Activated CD8-positive, alpha-beta T cell treated with anti-CD3 and anti-CD28 coated beads for 36 hours (primary cell): ENCODE results near the gene LGALS7B. TPM values are rescaled to one million over a fixed set of nuclear protein-coding genes. Genes with fewer than 3 reads are reported as not detected.
"Not testable (repeated sequence)": the region's sequence is repeated elsewhere in the genome, so short reads cannot be mapped to it uniquely, and the experiment has no call there.

ENCODE experiments used
- ATAC-seq: fragments of 200-7000 bp; cut with Tn5 transposase; one replicate; pipeline ENCODE4 v1.10.0; 2021; ENCODE audit warnings: mild to moderate bottlenecking, moderate library complexity
- CTCF ChIA-PET: fragments of 350-600 bp; sonication (Branson Sonifier 250); formaldehyde crosslinking; loops from one replicate; lab custom pipeline; 2021; ENCODE audit warnings: antibody characterized with exemption; lab: Charles Lee
- POLR2A ChIA-PET: fragments of 350-600 bp; sonication (Branson Sonifier 250); formaldehyde crosslinking; loops from one replicate; lab custom pipeline; 2021; ENCODE audit warnings: antibody characterized with exemption; lab: Charles Lee
- DNase-seq: peaks from one replicate; pipeline ENCODE4 v3.0.0-alpha.2; 2020
- H3K27ac Mint-ChIP-seq: one replicate; pipeline ENCODE4 v1.8.0; 2021; ENCODE audit warnings: mild to moderate bottlenecking, mixed read lengths
- H3K27me3 Mint-ChIP-seq: one replicate; pipeline ENCODE4 v1.8.0; 2021; ENCODE audit warnings: mixed read lengths
- H3K36me3 Mint-ChIP-seq: one replicate; pipeline ENCODE4 v1.8.0; 2021; ENCODE audit warnings: low read depth, mixed read lengths
- H3K4me1 Mint-ChIP-seq: one replicate; pipeline ENCODE4 v1.8.0; 2021; ENCODE audit warnings: low read depth, mixed read lengths
- H3K4me3 Mint-ChIP-seq: one replicate; pipeline ENCODE4 v1.8.0; 2021; ENCODE audit warnings: mild to moderate bottlenecking, moderate library complexity, mixed read lengths
- H3K9me3 Mint-ChIP-seq: one replicate; pipeline ENCODE4 v1.8.0; 2021; ENCODE audit warnings: mixed read lengths
- CTCF ChIP-seq: fragments of 200-600 bp; IDR thresholded peaks from one replicate; pipeline ENCODE4 v1.8.0; 2022; ENCODE audit warnings: antibody characterized with exemption, mild to moderate bottlenecking
- intact Hi-C: fragments of 100-400 bp; cut with micrococcal nuclease; formaldehyde crosslinking; loops from one replicate; pipeline ENCODE4 v1.10.0; 2022
- total RNA-seq, 2 experiments: library from RNA; stranded (reverse); gene quantifications; one replicate each; pipeline ENCODE4 v1.2.3, GENCODE V29; 2021

The LGALS7B gene
- total RNA-seq, 2 experiments from 2014 or later, result not detected

GRCh38 chr19:38826856-38827551, 38.0 kb downstream of the LGALS7B start:
- TF ChIP-seq CTCF, result no peak
- intact Hi-C loops, result no loop called here
- Mint-ChIP-seq H3K4me3 (no peak overlapping the region), H3K27ac (no peak overlapping the region), H3K9me3 (no peaks in the 10 kb centered on the region), H3K4me1 (peaks cover 22% of the 10 kb centered on the region), H3K36me3 (peaks cover 40% of the 10 kb centered on the region), H3K27me3 (no peaks in the 10 kb centered on the region)
- DNase-seq, result no peak
- CTCF ChIA-PET, result no interaction called here
- POLR2A ChIA-PET, result interaction anchor here (1.4 to 1.6 kb wide), 2 partner anchors 10 to 17 kb away, joined by 3 read pairs; no protein-coding TSS in a partner anchor
- no peak for ATAC-seq

DNA sequence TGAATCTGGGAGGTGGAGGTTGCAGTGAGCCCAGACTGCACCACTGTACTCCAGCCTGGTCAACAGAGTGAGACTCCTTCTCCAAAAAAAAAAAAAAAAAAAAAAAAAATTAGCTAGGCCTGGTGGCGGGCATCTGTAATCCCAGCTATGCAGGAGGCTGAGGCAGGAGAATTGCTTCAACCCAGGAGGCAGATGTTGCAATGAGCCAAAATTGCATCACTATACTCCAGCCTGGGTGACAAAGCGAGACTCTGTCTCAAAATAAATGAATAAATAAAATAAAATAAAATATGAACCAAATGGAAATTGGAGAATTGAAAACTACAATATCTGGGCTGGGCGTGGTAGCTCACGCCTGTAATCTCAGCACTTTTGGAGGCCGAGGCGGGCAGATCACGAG, 40.2 kb downstream of the LGALS7B start:
- intact Hi-C loops, DNase-seq, H3K4me3 Mint-ChIP-seq, ATAC-seq, H3K27ac Mint-ChIP-seq, H3K27me3 Mint-ChIP-seq, H3K9me3 Mint-ChIP-seq: not testable (repeated sequence)
- peaks cover 24% of the 10 kb centered on the region for H3K36me3 Mint-ChIP-seq
- ChIA-PET CTCF (interaction anchor here (0.6 to 1.8 kb wide), 4 partner anchors 59 to 322 kb away, joined by 3 to 5 read pairs (median 4); no protein-coding TSS in a partner anchor), POLR2A (interaction anchor here (0.8 to 3.5 kb wide), 3 partner anchors 13 to 23 kb away, joined by 3 to 13 read pairs (median 5); no protein-coding TSS in a partner anchor)
- peaks cover 29% of the 10 kb centered on the region for H3K4me1 Mint-ChIP-seq

DNA sequence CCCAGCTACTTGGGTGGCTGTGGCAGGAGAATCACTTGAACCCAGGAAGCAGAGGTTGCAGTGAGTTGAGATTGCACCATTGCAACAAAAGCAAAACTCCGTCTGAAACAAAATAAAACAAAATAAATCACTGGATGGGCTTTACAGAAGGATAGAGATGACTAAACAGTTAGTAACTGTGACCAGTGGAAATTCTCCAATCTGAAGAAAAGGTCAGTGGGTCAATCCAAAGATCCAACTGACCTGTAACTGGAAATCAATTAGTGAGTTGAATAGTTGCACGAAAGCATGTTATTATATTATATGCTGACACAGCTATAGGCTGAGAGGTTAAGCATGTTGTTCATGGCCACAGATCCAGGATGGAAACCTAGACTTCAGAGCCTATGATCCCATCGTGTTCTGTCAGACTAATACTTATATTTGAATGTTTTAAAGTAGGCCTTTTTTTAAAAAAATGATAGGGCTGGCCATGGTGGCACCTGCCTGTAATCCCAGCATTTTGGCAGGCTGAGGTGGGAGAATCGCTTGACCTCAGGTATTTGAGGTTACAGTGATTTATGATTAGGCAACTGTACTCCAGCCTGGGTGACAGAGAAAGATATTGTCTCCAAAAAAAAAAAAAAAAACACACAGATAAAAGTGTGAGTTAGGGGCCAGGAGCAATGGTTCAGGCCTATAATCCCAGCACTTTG, 41.2 kb downstream of the LGALS7B start:
- H3K36me3 Mint-ChIP-seq, result peaks cover 24% of the 10 kb centered on the region
- POLR2A ChIA-PET, result interaction anchor here (0.8 to 3.5 kb wide), 3 partner anchors 12 to 22 kb away, joined by 3 to 13 read pairs (median 5); no protein-coding TSS in a partner anchor

GRCh38 chr19:38831142-38831605, 42.2 kb downstream of the LGALS7B start:
- Mint-ChIP-seq H3K27ac (peak overlapping the region; percentile 96), H3K9me3 (no peaks in the 10 kb centered on the region), H3K4me3 (peak overlapping the region; percentile 88), H3K36me3 (peaks cover 30% of the 10 kb centered on the region), H3K4me1 (peaks cover 24% of the 10 kb centered on the region), H3K27me3 (no peaks in the 10 kb centered on the region)
- peak; percentile 53 for ATAC-seq
- no peak for TF ChIP-seq CTCF
- peak; percentile 63 for DNase-seq
- ChIA-PET POLR2A (interaction anchor here (0.7 to 3.5 kb wide), 8 partner anchors 11 to 86 kb away, joined by 3 to 17 read pairs (median 5); no protein-coding TSS in a partner anchor), CTCF (interaction anchor here (0.9 to 1.6 kb wide), 4 partner anchors 18 to 99 kb away, joined by 3 to 8 read pairs (median 5); partner anchors contain the start of genes MRPS12, RINL and SARS2)
- intact Hi-C loops, result no loop called here

More for the DNA sequence above, 41.2 kb downstream of the LGALS7B start:
- ATAC-seq (no peak), DNase-seq (no peak)
- Mint-ChIP-seq H3K4me3 (peak overlapping the region; percentile 88), H3K9me3 (no peaks in the 10 kb centered on the region), H3K27me3 (no peaks in the 10 kb centered on the region), H3K27ac (peak overlapping the region; percentile 15), H3K4me1 (peaks cover 26% of the 10 kb centered on the region)
- intact Hi-C loops, result no loop called here
- no peak for TF ChIP-seq CTCF
- CTCF ChIA-PET, result interaction anchor here (0.6 to 1.8 kb wide), 3 partner anchors 58 to 323 kb away, joined by 4 to 5 read pairs (median 4); no protein-coding TSS in a partner anchor

DNA sequence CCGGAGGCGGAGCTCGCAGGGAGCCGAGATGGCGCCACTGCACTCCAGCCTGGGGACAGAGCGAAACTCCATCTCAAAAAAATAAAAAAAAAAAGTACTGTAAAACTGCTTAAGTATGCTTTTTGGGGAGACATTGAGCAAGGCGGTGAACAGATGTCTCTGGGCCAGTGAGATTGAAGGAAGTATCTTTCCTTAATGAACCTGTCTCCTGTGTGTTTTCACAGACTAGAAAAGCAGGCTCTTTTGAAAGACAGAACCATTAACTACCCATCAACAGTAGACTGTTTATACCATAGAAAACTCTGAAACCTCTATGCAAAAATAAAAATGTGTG, 44.1 kb downstream of the LGALS7B start:
- peaks cover 37% of the 10 kb centered on the region for H3K36me3 Mint-ChIP-seq
- no peak for ATAC-seq
- peak overlapping the region; percentile 27 for H3K27ac Mint-ChIP-seq
- intact Hi-C loops, result no loop called here
- no peaks in the 10 kb centered on the region for H3K9me3 Mint-ChIP-seq
- CTCF ChIA-PET, result no interaction called here
- no peak for TF ChIP-seq CTCF
- H3K4me1 Mint-ChIP-seq, result peaks cover 22% of the 10 kb centered on the region
- no peak for DNase-seq
- no peak overlapping the region for H3K4me3 Mint-ChIP-seq
- H3K27me3 Mint-ChIP-seq, result no peaks in the 10 kb centered on the region
- POLR2A ChIA-PET, result interaction anchor here (1.3 to 2.5 kb wide), 3 partner anchors 9 to 15 kb away, joined by 4 to 17 read pairs (median 6); no protein-coding TSS in a partner anchor
